Calu3 (cell line): ENCODE results near the gene LRRFIP1. TPM values are rescaled to one million over a fixed set of nuclear protein-coding genes. Genes with fewer than 3 reads are reported as not detected.

Experiments used
- BruUV-seq: library from RNA; stranded (reverse); fragments of 400-500 nt; replicated peaks from 2 replicates; lab custom pipeline; 2021; lab: Mats Ljungman, UMichigan
- CTCF ChIA-PET: fragments of 300-600 bp; sonication (Branson Sonifier 250); formaldehyde crosslinking; loops from one replicate; lab custom pipeline; 2022; ENCODE audit warnings: antibody characterized with exemption; lab: Charles Lee
- DNase-seq: peaks from one replicate; pipeline ENCODE4 v3.0.0; 2022
- H3K27ac Mint-ChIP-seq: one replicate; pipeline ENCODE4 v1.8.0; 2022; ENCODE audit warnings: mixed read lengths; ENCODE audit not compliant: unreplicated experiment
- H3K27me3 Mint-ChIP-seq: one replicate; pipeline ENCODE4 v1.8.0; 2022; ENCODE audit warnings: mixed read lengths; ENCODE audit not compliant: unreplicated experiment
- H3K36me3 Mint-ChIP-seq: one replicate; pipeline ENCODE4 v1.8.0; 2022; ENCODE audit warnings: mild to moderate bottlenecking, moderate library complexity, mixed read lengths; ENCODE audit not compliant: insufficient read depth, unreplicated experiment
- H3K4me1 Mint-ChIP-seq: one replicate; pipeline ENCODE4 v1.8.0; 2022; ENCODE audit warnings: mild to moderate bottlenecking, low read depth, mixed read lengths; ENCODE audit not compliant: unreplicated experiment
- H3K4me3 Mint-ChIP-seq: one replicate; pipeline ENCODE4 v1.8.0; 2022; ENCODE audit warnings: mild to moderate bottlenecking, low read depth, moderate library complexity, mixed read lengths; ENCODE audit not compliant: unreplicated experiment
- H3K9me3 Mint-ChIP-seq: one replicate; pipeline ENCODE4 v1.8.0; 2022; ENCODE audit warnings: low read depth, mixed read lengths; ENCODE audit not compliant: unreplicated experiment
- intact Hi-C: fragments of 100-400 bp; cut with micrococcal nuclease; formaldehyde crosslinking; loops from one replicate; pipeline ENCODE4 v1.10.0; 2022; ENCODE audit not compliant: unreplicated experiment
- total RNA-seq: library from RNA; stranded (reverse); gene quantifications from 2 replicates; pipeline ENCODE4 v1.2.3, GENCODE V29; 2022
- TF ChIP-seq, protein P1 (sequence below): fragments of 200-600 bp; IDR thresholded peaks from one replicate; pipeline ENCODE4 v1.8.0; 2022; ENCODE audit warnings: antibody characterized with exemption; ENCODE audit not compliant: unreplicated experiment

Gene LRRFIP1
- total RNA-seq, 1 experiment from 2014 or later, result 161 TPM

DNA sequence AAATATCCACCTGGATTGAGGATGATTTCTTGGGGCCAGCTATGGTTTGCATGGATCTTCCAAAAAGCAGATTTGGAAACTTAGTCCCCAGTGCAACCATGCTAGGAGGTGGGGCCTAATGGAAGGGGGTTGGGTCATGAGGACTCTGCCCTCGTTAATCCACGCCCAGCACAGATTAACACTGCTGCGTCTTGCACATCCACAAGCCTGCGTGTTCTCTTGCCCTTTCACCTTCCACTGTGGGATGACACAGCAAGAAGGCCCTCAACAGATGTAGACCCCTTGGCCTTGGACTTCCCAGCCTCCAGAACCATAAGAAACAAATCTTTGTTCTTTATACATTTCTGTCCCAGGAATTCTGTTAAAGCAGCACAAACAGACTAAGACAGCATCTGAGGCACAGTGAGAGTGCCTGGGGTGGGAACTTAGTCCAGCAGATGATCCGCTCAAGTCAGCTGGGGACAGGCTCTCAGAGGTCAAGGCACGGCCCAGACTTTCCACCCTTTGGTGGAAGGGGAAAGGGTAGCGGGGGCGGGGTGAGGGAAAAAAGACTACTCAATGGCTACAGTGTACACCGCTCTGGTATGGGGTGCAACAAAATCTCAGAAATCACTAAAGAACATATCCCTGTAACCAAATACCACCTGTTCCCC is 39.2 kb upstream of the LRRFIP1 start:
- CTCF ChIA-PET, result no interaction called here
- DNase-seq, result no peak
- Mint-ChIP-seq H3K9me3 (no peaks in the 10 kb centered on the region), H3K4me3 (no peak overlapping the region), H3K36me3 (peaks cover 27% of the 10 kb centered on the region), H3K27me3 (no peaks in the 10 kb centered on the region), H3K4me1 (peaks cover 18% of the 10 kb centered on the region), H3K27ac (no peak overlapping the region)
- TF ChIP-seq, protein P1, sequence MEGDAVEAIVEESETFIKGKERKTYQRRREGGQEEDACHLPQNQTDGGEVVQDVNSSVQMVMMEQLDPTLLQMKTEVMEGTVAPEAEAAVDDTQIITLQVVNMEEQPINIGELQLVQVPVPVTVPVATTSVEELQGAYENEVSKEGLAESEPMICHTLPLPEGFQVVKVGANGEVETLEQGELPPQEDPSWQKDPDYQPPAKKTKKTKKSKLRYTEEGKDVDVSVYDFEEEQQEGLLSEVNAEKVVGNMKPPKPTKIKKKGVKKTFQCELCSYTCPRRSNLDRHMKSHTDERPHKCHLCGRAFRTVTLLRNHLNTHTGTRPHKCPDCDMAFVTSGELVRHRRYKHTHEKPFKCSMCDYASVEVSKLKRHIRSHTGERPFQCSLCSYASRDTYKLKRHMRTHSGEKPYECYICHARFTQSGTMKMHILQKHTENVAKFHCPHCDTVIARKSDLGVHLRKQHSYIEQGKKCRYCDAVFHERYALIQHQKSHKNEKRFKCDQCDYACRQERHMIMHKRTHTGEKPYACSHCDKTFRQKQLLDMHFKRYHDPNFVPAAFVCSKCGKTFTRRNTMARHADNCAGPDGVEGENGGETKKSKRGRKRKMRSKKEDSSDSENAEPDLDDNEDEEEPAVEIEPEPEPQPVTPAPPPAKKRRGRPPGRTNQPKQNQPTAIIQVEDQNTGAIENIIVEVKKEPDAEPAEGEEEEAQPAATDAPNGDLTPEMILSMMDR, result no peak
- no TSS peak for BruUV-seq
- intact Hi-C loops, result no loop called here

DNA sequence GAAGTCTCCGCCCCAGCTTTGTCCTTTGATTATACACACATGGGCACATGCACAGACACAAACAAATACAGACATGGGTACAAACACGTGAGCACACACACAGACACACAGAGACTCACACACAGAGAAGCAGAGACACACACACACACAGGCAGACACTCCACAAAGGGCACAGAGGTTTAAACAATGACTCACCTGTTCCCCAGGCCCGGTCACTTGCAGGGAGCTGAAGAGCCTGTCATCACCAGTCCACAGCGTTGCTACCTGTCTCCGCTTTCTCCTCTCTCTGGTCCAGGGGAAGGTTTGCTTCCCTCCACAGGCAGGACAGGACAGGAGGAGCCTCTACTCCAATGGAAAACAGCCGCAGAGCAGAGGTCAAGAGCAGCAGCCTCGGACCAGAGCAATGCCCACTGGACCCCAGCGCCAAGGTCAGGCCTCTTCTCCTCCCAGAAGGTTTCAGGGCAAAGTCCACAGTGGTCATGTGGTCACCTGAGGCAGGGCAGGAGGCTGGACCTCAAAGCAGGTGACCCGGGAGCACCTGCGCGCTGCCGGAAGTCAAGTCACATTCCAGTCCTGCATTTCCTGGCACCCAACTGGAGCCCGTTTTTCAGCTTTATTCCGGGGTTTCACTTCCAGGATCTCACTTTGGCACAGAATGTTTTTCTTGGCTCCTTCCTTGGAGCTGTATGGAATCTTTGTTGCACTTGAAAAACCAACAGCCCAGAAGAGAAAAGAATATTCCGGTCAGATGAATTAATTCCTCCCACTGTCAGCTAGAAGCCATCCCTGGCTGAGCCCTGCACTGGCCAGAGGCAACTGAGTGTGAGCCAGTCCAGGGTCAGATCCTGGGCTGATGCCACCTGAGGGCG is 36.9 kb upstream of the LRRFIP1 start, which contains the start of gene RAB17:
Gene RAB17 (minus strand): TSS at position 463 of the 869 bp plus-strand sequence. CDS start 4,580 bp downstream, outside the sequence.
- CTCF ChIA-PET, result interaction anchor here (0.6 to 2.0 kb wide), 6 partner anchors 11 to 1197 kb away, joined by 3 to 5 read pairs (median 4); no protein-coding TSS in a partner anchor
- H3K27me3 Mint-ChIP-seq, result no peaks in the 10 kb centered on the region

DNA sequence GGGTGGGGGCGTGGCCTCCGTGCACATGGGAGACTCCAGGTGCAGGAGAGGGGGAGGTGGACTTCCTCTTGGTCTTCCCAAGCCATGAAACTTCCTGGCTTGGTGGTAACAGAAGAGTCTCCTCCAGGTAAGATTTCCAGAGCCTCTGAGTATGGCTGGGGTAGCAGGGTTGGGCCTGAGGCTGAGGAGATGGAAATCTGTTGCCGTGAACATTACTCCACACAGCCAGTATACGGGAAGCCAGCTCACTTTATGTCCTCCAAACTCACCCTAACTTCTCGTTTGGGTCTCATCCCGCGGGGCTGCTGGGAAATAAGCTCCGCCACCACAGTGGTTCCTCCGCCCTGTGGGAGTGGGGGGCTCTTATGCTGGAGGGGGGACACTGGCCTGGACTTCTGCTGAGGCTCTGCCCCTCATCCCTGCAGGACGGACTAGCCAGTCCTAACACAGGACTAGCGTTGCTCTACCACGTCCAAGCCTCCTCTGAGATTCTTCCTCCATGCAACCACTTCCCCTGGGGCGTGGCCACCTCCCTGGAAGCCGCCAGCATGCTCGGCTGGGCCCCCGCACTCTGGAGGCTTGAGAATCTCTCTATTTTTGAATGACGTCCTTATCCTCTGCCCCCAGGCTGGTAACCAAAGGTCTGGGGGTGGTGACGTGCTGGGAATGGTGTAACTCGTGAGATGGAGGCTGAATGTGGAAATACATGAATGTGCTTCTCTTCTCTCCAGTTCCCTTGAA is 36.1 kb upstream of the LRRFIP1 start:
- CTCF ChIA-PET, result interaction anchor here (0.6 to 2.0 kb wide), 4 partner anchors 11 to 230 kb away, joined by 3 to 5 read pairs (median 4); no protein-coding TSS in a partner anchor
- peak overlapping the region; percentile 98 for H3K27ac Mint-ChIP-seq
- H3K4me3 Mint-ChIP-seq, result peak overlapping the region; percentile 82
- TSS peak; percentile 75 for BruUV-seq
- TF ChIP-seq, protein P1, result no peak
- H3K27me3 Mint-ChIP-seq, result no peaks in the 10 kb centered on the region
- peak; percentile 92 for DNase-seq
- H3K36me3 Mint-ChIP-seq, result peaks cover 27% of the 10 kb centered on the region
- no peaks in the 10 kb centered on the region for H3K9me3 Mint-ChIP-seq
- peaks cover 18% of the 10 kb centered on the region for H3K4me1 Mint-ChIP-seq
- intact Hi-C loops, result no loop called here

More for the DNA sequence above, 36.9 kb upstream of the LRRFIP1 start, which contains the start of gene RAB17:
- peak within 1 kb of the TSS; percentile 98 for H3K27ac Mint-ChIP-seq
- H3K4me3 Mint-ChIP-seq, result peak within 1 kb of the TSS; percentile 82
- H3K4me1 Mint-ChIP-seq, result peaks cover 18% of the 10 kb centered on the region
- intact Hi-C loops, result no loop called here
- peaks cover 27% of the 10 kb centered on the region for H3K36me3 Mint-ChIP-seq
- BruUV-seq, result no TSS peak
- TF ChIP-seq, protein P1, result no peak
- H3K9me3 Mint-ChIP-seq, result no peaks in the 10 kb centered on the region
- peak; percentile 81 for DNase-seq

- Mint-ChIP-seq H3K9me3 (no peaks in the 10 kb centered on the region), H3K4me3 (no peak overlapping the region), H3K27ac (no peak overlapping the region), H3K36me3 (peaks cover 27% of the 10 kb centered on the region), H3K27me3 (peaks cover 4% of the 10 kb centered on the region), H3K4me1 (peaks cover 9% of the 10 kb centered on the region)
- DNase-seq, result no peak
- TF ChIP-seq, protein P1, result no peak
- intact Hi-C loops, result no loop called here
- no TSS peak for BruUV-seq
- CTCF ChIA-PET, result no interaction called here
These were observed 34.9 kb upstream of the LRRFIP1 start for GRCh38 chr2:237592425-237592980.
